ENCODE results near the gene MTR.

DNA sequence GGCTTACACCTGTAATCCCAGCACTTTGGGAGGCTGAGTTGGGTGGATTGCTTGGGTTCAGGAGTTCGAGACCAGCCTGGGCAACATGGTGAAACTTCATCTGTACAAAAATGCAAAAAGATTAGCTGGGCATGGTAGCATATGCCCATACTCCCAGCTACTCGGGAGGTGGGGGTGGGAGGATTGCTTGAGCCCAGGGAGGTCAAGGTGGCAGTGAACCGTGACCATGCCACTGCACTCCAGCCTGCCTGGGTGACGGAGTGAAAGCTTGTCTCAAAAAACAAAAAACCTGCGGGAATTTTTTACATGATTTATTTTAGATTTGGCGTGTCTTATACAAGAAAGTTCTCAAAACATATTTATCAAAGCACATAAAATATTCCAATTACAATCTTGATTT, 27.8 kb upstream of the MTR start:
- TF ChIP-seq, protein P1, sequence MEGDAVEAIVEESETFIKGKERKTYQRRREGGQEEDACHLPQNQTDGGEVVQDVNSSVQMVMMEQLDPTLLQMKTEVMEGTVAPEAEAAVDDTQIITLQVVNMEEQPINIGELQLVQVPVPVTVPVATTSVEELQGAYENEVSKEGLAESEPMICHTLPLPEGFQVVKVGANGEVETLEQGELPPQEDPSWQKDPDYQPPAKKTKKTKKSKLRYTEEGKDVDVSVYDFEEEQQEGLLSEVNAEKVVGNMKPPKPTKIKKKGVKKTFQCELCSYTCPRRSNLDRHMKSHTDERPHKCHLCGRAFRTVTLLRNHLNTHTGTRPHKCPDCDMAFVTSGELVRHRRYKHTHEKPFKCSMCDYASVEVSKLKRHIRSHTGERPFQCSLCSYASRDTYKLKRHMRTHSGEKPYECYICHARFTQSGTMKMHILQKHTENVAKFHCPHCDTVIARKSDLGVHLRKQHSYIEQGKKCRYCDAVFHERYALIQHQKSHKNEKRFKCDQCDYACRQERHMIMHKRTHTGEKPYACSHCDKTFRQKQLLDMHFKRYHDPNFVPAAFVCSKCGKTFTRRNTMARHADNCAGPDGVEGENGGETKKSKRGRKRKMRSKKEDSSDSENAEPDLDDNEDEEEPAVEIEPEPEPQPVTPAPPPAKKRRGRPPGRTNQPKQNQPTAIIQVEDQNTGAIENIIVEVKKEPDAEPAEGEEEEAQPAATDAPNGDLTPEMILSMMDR (conservative IDR thresholded peaks at IDR 0.05 in 1 of 2, IDR thresholded peaks at IDR 0.05 in 1 of 2; ENCODE audit: extremely low read depth in 1 of 2, insufficient read depth in 1 of 2, low read depth in 1 of 2, low read length in 2 of 2): no peak
- TF ChIP-seq EZH2 (IDR thresholded peaks at IDR 0.05; ENCODE audit: borderline replicate concordance, low read length): no peak

Data from mammary epithelial cell (primary cell).